PC-3 (cell line): ENCODE data around the gene JADE2.

ENCODE experiments used
- EZH2 ChIP-seq: fragments of 300-600 bp; sonication (generic); IDR thresholded peaks from one replicate; pipeline ENCODE4 v1.6.1; 2017; ENCODE audit warnings: antibody characterized with exemption, mild to moderate bottlenecking, low read length; ENCODE audit not compliant: unreplicated experiment
- EZH2phosphoT487 ChIP-seq: fragments of 300-600 bp; sonication (generic); IDR thresholded peaks from 2 replicates; pipeline ENCODE4 v1.6.1; 2018; ENCODE audit warnings: mild to moderate bottlenecking, antibody characterized with exemption, low read length, borderline replicate concordance
- TF ChIP-seq, protein P1 (sequence below): fragments of 300-600 bp; sonication (generic); conservative IDR thresholded peaks from 2 replicates; pipeline ENCODE4 v1.5.1; 2017; ENCODE audit warnings: antibody characterized with exemption, low read depth, mild to moderate bottlenecking, low read length

GRCh38 chr5:134545070-134545868 lies 19.8 kb downstream of the JADE2 start:
- TF ChIP-seq, protein P1, sequence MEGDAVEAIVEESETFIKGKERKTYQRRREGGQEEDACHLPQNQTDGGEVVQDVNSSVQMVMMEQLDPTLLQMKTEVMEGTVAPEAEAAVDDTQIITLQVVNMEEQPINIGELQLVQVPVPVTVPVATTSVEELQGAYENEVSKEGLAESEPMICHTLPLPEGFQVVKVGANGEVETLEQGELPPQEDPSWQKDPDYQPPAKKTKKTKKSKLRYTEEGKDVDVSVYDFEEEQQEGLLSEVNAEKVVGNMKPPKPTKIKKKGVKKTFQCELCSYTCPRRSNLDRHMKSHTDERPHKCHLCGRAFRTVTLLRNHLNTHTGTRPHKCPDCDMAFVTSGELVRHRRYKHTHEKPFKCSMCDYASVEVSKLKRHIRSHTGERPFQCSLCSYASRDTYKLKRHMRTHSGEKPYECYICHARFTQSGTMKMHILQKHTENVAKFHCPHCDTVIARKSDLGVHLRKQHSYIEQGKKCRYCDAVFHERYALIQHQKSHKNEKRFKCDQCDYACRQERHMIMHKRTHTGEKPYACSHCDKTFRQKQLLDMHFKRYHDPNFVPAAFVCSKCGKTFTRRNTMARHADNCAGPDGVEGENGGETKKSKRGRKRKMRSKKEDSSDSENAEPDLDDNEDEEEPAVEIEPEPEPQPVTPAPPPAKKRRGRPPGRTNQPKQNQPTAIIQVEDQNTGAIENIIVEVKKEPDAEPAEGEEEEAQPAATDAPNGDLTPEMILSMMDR = no peak
- TF ChIP-seq EZH2 (no peak), EZH2phosphoT487 (no peak)
